Activated naive CD8-positive, alpha-beta T cell treated with anti-CD3 and anti-CD28 coated beads, Interleukin-2, amount 10 ng/mL, durations not matched to agents 7 days and 5 days (primary cell): ENCODE measurements around the gene PUS10. TPM values are rescaled to one million over a fixed set of nuclear protein-coding genes. Genes with fewer than 3 reads are reported as not detected.

Experiments
- ATAC-seq: fragments of 150-1000 bp; cut with Tn5 transposase; one replicate; pipeline ENCODE4 v1.10.0; 2021; ENCODE audit warnings: low read depth, moderate library complexity
- POLR2A ChIA-PET: fragments of 350-600 bp; sonication (Branson Sonifier 250); formaldehyde crosslinking; loops from one replicate; lab custom pipeline; 2021; ENCODE audit warnings: antibody characterized with exemption; lab: Charles Lee
- DNase-seq: peaks from one replicate; pipeline ENCODE4 v3.0.0; 2021
- H3K27ac Mint-ChIP-seq: one replicate; pipeline ENCODE4 v1.8.0; 2022; ENCODE audit warnings: mild to moderate bottlenecking, mixed read lengths
- H3K27me3 Mint-ChIP-seq: one replicate; pipeline ENCODE4 v1.8.0; 2022; ENCODE audit warnings: mild to moderate bottlenecking, moderate library complexity, mixed read lengths
- H3K36me3 Mint-ChIP-seq: one replicate; pipeline ENCODE4 v1.8.0; 2021; ENCODE audit warnings: mild to moderate bottlenecking, mixed read lengths
- H3K4me1 Mint-ChIP-seq: one replicate; pipeline ENCODE4 v1.8.0; 2021; ENCODE audit warnings: mixed read lengths
- H3K4me3 Mint-ChIP-seq: one replicate; pipeline ENCODE4 v1.8.0; 2022; ENCODE audit warnings: mild to moderate bottlenecking, moderate library complexity, mixed read lengths
- H3K9me3 Mint-ChIP-seq: one replicate; pipeline ENCODE4 v1.8.0; 2021; ENCODE audit warnings: mixed read lengths
- total RNA-seq, 2 experiments: library from RNA; stranded (reverse); gene quantifications; one replicate each; pipeline ENCODE4 v1.2.3, GENCODE V29; 2021

The PUS10 gene
- total RNA-seq, 2 experiments from 2014 or later = 8.0 to 10.6 TPM

DNA sequence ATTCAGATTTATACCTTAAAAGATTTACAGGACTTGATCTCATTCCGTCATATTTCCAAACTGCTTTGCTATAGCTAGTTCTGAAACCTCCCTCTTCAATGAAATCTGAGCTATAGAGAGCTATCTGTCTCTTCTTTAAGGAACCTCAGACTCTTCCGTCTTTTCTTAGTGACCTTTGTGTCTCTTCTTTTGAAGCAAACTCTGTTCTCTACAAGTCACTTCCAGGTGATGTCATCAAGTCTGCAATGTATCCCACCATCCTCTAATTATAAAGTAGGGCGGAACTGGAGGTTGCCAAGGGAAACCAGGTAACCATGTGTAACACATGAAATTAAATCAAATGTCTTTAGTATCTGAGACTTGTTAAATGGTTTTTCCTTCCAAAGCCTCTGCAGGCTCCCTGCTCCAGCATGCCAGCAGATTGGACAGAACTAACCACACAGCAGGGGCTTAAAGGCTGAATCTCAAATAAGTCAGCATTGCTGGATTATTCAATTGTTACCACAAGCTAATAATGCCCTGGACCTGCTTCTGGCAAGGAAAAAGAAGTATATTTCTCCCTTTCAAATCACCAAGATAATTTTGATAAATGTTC, 41.7 kb downstream of the PUS10 start:
- H3K27me3 Mint-ChIP-seq = no peaks in the 10 kb centered on the region
- peaks cover 22% of the 10 kb centered on the region for H3K4me1 Mint-ChIP-seq
- no peak for ATAC-seq
- no peaks in the 10 kb centered on the region for H3K9me3 Mint-ChIP-seq
- POLR2A ChIA-PET = interaction anchor here (0.7 kb wide), 1 partner anchor 94 kb away, joined by 3 read pairs; no protein-coding TSS in a partner anchor
- no peak overlapping the region for H3K27ac Mint-ChIP-seq
- peaks cover 9% of the 10 kb centered on the region for H3K36me3 Mint-ChIP-seq
- DNase-seq = no peak
- H3K4me3 Mint-ChIP-seq = no peak overlapping the region

DNA sequence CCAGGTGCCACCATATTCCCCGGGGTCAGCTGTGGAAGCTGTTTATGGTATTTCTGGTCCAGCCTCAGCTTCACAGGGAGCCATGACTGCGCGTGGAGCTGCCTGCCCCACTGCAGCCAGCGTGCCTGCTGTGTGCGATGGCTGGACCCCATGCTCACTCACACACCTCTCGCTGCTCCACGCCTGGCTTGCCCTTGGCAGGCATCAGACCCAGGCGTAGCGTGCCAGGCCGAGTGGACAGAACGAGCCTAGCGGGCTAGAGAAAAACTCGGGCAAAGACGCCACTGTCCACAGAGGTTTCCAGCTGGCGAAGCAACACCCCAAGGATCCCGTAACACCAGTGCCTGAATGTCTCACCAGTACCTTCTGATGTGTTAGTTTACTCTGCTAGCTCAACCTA, 43.4 kb downstream of the PUS10 start:
- H3K4me1 Mint-ChIP-seq = peaks cover 18% of the 10 kb centered on the region
- no peak for ATAC-seq
- H3K27me3 Mint-ChIP-seq = no peaks in the 10 kb centered on the region
- no peak for DNase-seq
- POLR2A ChIA-PET = interaction anchor here (1.0 kb wide), 2 partner anchors 9 to 19 kb away, joined by 3 read pairs; no protein-coding TSS in a partner anchor
- no peak overlapping the region for H3K27ac Mint-ChIP-seq
- H3K4me3 Mint-ChIP-seq = no peak overlapping the region
- H3K36me3 Mint-ChIP-seq = peaks cover 7% of the 10 kb centered on the region
- no peaks in the 10 kb centered on the region for H3K9me3 Mint-ChIP-seq

DNA sequence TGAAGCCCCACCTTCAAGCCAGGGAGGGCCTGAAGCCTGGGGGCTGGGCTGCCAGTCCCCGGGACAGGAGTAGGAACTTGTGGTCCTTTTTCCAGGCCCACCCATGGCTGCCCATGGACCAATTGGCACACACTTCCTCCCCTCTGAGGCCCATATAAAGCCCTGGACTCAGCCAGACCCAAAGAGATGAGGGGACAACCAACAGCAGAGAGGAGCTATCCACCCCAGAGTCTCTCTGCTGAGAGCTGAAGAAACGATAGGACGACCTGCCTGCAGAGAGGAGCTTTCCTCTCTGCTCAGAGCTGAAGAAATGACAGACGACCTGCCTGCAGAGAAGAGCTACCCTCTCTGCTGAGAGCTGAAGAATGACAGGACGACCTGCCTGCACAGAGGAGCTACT, 44.4 kb downstream of the PUS10 start:
- no peak overlapping the region for H3K4me3 Mint-ChIP-seq
- DNase-seq = no peak
- peaks cover 3% of the 10 kb centered on the region for H3K36me3 Mint-ChIP-seq
- H3K9me3 Mint-ChIP-seq = no peaks in the 10 kb centered on the region
- peaks cover 16% of the 10 kb centered on the region for H3K4me1 Mint-ChIP-seq
- POLR2A ChIA-PET = no interaction called here
- ATAC-seq = no peak
- no peaks in the 10 kb centered on the region for H3K27me3 Mint-ChIP-seq
- H3K27ac Mint-ChIP-seq = no peak overlapping the region

DNA sequence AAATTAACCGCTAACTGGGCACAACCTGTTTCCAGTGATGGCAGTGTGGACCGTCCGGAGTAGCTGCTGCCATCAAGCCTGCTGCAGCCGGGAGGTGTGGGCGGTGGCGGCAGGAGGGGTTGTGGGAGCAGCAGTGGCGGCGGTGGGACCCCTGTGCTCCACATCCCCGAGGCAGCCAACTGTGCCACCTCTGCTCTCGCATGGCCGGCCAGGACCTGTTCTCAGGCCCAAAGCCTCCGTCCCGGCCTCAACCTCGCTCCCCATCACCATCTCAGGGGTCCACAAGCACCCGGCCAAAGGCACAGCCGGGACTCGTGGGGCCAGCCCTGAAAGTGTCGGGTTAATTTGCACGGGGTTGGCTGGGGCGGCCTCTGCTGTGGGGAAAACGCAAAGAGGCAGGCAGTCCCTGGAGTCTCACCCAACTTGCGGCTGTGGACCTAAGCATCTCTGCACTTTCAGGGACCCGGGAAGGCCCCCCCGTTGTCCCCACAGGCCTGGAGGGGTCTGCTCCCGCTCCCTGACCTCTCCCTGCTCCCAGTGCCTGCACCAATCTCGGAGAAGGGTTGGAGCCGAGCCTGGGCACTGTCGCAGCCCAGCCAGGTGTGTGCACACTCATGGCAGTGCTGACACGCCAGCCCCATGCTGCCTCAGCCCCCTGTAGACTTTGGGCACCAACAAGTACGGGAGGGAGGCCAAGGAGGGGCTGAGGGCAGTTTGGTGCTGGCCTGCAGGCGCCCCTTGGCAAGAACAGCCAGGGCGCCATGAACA, 45.0 kb downstream of the PUS10 start:
- H3K27ac Mint-ChIP-seq = no peak overlapping the region
- no peaks in the 10 kb centered on the region for H3K27me3 Mint-ChIP-seq
- peaks cover 4% of the 10 kb centered on the region for H3K36me3 Mint-ChIP-seq
- no peaks in the 10 kb centered on the region for H3K9me3 Mint-ChIP-seq
- no peak for ATAC-seq
- POLR2A ChIA-PET = no interaction called here
- peaks cover 16% of the 10 kb centered on the region for H3K4me1 Mint-ChIP-seq
- no peak for DNase-seq
- no peak overlapping the region for H3K4me3 Mint-ChIP-seq

DNA sequence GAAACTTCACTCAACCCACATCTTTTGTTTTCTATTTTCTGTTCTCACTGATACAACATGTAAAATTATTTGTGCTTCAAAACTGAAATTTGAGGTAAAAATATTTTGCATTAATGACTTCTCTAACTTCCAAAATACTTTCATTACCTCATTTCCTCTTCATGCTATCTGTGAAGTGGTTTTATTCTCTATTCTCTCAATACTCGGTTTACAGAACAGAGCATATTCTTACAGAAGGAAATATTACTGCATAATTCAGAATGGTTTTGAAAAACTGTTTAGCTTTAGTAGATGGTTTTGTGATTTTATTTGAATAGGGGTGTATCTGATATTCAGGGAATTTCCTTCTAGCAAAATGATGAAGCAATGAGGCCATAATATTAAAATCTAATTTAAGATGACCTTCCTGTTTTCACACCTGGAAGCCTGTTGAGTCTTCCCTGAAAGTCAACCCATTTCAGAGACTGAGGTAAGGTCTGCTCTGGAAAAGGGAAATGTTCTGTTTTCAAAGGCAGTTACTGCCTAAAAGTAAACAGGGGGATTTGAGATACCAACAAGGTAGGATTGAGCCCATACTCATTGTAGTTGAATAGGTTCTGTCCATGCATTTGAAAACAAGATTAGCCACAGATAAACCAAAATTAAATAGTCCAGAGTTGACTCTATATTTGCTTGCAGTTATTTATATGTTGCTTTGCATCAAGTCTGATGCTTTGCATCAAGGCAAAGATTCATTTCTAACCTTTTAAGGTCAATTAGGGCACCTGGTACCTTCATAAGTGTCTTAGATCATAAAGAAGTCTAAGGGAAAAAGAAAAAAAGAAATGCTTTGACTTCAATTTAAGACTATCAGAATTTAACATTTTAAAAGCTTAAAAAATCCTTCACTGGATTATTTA, 51.3 kb downstream of the PUS10 start:
- Mint-ChIP-seq H3K36me3 (peaks cover 26% of the 10 kb centered on the region), H3K27ac (peak overlapping the region; percentile 75), H3K4me1 (peaks cover 33% of the 10 kb centered on the region), H3K4me3 (peak overlapping the region; percentile 71), H3K27me3 (no peaks in the 10 kb centered on the region), H3K9me3 (peaks cover 3% of the 10 kb centered on the region)
- no peak for DNase-seq
- POLR2A ChIA-PET = interaction anchor here (2.3 kb wide), 1 partner anchor 85 kb away, joined by 13 read pairs; the partner anchor contains the start of gene REL
- ATAC-seq = peak; percentile 27

DNA sequence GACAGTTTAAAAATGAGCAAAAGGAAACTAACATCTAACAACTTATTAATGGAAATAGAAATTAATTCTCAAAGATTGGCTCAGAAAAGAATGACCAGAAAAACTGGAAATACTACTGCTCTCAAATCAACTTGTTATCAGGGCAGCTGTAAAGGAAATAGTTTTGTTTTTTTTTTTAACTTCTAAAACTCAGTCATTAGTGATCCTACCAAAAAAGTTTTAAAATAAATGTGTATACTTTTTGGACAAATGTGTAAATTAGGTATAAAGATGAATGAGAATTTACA, 52.6 kb downstream of the PUS10 start:
- Mint-ChIP-seq H3K4me3 (peak overlapping the region; percentile 58), H3K27me3 (no peaks in the 10 kb centered on the region), H3K4me1 (peaks cover 30% of the 10 kb centered on the region), H3K9me3 (peaks cover 3% of the 10 kb centered on the region), H3K27ac (peak overlapping the region; percentile 93), H3K36me3 (peaks cover 28% of the 10 kb centered on the region)
- DNase-seq (no peak), ATAC-seq (peak; percentile 24)
- POLR2A ChIA-PET = interaction anchor here (1.0 to 2.3 kb wide), 2 partner anchors 9 to 83 kb away, joined by 3 to 13 read pairs; partner anchors contain the start of gene REL

DNA sequence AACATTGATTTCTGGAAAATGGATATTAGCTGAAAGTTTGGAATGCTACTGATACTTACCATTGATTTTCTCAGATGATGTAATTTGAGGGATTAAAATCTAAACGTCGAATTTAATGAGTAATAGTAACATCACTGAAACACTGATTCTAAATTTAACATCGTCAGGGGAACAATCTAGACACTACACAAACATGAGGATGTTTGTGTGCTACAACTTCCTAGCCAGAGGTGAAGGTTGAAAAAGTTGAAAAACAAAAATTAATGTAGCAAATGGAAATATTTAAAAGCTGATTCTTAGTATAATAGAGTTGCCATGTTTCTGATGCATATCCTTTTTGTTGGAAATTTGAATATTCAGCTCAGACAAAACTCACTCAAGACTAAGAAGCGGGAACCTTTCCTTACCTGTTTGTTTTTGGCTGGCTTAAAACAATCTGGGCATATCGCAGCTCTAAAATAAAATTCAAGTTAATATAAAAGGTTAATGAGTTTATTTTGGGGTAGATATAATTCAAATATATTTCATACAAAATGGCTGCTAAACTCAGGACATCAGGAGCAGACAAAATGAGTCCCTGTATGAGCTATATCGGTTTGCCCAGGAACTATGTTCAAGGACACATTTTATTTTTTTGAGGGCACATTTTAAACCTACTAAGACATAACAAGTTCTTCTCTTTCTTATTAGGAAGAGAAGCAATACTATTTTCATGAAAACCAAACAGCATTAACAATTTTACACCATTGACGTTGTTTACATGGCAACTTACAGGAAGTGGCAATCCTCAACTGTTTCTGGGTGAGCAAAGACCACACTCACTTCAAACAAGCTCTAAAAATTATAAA, 53.2 kb downstream of the PUS10 start:
- Mint-ChIP-seq H3K27ac (peak overlapping the region; percentile 93), H3K4me3 (peak overlapping the region; percentile 58), H3K4me1 (peaks cover 30% of the 10 kb centered on the region)

DNA sequence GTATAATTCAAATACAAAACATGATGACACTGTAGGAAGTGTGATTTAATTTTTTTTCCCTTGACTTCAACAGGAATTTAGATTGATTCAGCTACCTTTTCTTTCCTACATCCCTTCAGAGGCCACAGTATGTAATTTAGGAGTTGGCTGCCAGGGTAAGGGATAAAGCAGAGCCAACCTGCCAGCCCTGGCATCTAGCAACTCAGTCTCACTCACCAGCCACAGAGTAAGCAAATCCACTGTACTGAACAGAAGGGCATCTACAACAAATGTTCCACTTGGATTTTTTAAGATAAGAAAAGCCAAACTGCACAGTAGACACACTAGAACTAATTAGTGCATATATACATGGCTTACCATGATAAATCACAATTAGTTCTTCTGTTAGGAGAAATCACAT, 54.9 kb downstream of the PUS10 start:
- H3K4me1 Mint-ChIP-seq = peaks cover 32% of the 10 kb centered on the region
- H3K36me3 Mint-ChIP-seq = peaks cover 37% of the 10 kb centered on the region
- ATAC-seq = no peak
- POLR2A ChIA-PET = interaction anchor here (0.7 kb wide), 1 partner anchor 22 kb away, joined by 3 read pairs; no protein-coding TSS in a partner anchor
- H3K27ac Mint-ChIP-seq = no peak overlapping the region
- no peak for DNase-seq
- no peaks in the 10 kb centered on the region for H3K27me3 Mint-ChIP-seq
- peaks cover 3% of the 10 kb centered on the region for H3K9me3 Mint-ChIP-seq
- H3K4me3 Mint-ChIP-seq = no peak overlapping the region

More for the DNA sequence above, 53.2 kb downstream of the PUS10 start:
- no peak for DNase-seq
- Mint-ChIP-seq H3K9me3 (peaks cover 3% of the 10 kb centered on the region), H3K27me3 (no peaks in the 10 kb centered on the region), H3K36me3 (peaks cover 30% of the 10 kb centered on the region)
- POLR2A ChIA-PET = interaction anchor here (1.0 to 2.3 kb wide), 3 partner anchors 9 to 83 kb away, joined by 3 to 13 read pairs (median 4); partner anchors contain the start of gene REL
- peak; percentile 79 for ATAC-seq

DNA sequence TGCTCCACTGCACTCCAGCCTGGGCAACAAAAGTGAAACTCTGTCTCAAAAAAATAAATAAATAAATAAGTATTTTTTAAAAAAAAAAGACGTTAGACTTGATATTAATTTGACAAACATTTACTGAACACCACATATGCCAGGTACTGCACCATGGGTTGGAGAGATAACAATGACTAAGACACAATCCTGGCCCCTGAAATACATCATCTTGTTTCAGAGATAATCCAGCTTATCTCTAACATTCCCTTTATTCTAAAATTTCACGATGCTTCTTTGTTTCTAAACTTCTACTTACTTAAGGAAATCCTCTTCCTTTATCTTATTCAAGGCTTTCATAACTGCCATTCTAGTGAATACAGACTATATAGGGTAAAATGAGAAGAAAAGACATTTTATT, 55.5 kb downstream of the PUS10 start:
- no peak for DNase-seq
- ATAC-seq = no peak
- Mint-ChIP-seq H3K4me1 (peaks cover 32% of the 10 kb centered on the region), H3K27me3 (no peaks in the 10 kb centered on the region), H3K9me3 (peaks cover 3% of the 10 kb centered on the region), H3K27ac (no peak overlapping the region), H3K4me3 (no peak overlapping the region), H3K36me3 (peaks cover 38% of the 10 kb centered on the region)
- POLR2A ChIA-PET = no interaction called here

DNA sequence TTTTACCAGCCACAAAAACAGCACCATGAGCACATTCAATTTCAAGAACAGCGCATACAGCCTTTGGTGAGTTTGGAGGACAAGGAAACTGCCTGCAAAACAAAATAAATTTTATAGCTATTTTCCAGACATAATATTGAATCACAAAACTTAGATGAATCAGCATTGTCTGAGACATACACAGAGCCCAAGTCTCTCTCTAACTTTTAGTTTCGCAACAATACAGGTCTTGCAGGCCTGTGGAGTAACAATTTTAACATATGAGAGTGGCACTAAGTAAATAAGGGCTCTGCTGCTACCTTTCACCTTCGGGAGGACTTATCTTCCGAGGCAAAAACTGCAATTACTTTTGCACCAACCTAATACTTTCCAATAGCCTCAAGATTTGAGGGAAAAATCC, 56.6 kb downstream of the PUS10 start:
- ATAC-seq (no peak), DNase-seq (no peak)
- Mint-ChIP-seq H3K4me1 (peaks cover 24% of the 10 kb centered on the region), H3K9me3 (peaks cover 3% of the 10 kb centered on the region), H3K27ac (no peak overlapping the region), H3K27me3 (no peaks in the 10 kb centered on the region), H3K4me3 (no peak overlapping the region), H3K36me3 (peaks cover 37% of the 10 kb centered on the region)
- POLR2A ChIA-PET = interaction anchor here (0.5 kb wide), 1 partner anchor 12 kb away, joined by 3 read pairs; no protein-coding TSS in a partner anchor

DNA sequence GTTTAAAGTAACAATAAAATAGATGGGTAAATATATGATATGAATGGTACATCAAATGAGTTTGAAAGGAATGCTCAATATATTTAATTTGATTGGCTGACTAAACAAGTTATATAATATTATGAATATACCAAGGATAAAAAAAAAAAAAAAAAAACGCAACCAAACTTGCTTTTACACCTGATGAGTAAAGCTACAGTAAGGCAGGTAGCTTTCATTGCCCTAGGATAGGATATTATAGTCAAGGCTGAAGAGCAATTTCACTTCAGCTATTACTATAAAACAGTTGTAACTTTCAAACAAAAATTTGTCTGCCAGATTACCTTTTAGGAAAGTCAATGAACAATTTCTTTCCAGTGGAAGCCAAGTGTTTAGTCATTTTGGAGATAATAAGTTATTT, 57.3 kb downstream of the PUS10 start:
- ATAC-seq (no peak), DNase-seq (no peak)
- Mint-ChIP-seq H3K36me3 (peaks cover 42% of the 10 kb centered on the region), H3K4me1 (peaks cover 19% of the 10 kb centered on the region), H3K27me3 (no peaks in the 10 kb centered on the region), H3K9me3 (peaks cover 3% of the 10 kb centered on the region), H3K4me3 (no peak overlapping the region), H3K27ac (no peak overlapping the region)
- POLR2A ChIA-PET = interaction anchor here (0.5 to 0.6 kb wide), 2 partner anchors 12 to 134 kb away, joined by 3 read pairs; no protein-coding TSS in a partner anchor

DNA sequence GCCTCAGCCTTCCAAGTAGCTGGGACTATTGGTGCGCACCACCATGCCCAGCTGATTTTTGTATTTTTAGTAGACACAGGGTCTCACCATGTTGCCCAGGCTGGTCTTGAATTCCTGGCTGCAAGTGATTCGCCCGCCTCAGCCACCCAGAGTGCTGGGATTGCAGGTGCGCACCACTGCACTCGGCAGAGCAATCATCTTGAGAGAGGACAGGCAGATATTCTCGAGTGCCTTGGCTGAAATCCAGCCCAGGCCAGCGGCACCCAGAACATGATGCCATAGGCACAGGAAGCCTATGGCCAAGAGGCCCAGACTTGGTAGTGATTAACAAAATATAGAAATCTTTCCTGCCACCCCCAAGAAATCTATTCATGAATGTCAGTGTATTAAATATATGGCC, 58.6 kb downstream of the PUS10 start:
- no peaks in the 10 kb centered on the region for H3K27me3 Mint-ChIP-seq
- ATAC-seq (no peak), DNase-seq (no peak)
- peaks cover 10% of the 10 kb centered on the region for H3K4me1 Mint-ChIP-seq
- no peak overlapping the region for H3K27ac Mint-ChIP-seq
- H3K9me3 Mint-ChIP-seq = peaks cover 3% of the 10 kb centered on the region
- H3K4me3 Mint-ChIP-seq = no peak overlapping the region
- POLR2A ChIA-PET = no interaction called here
- H3K36me3 Mint-ChIP-seq = peaks cover 43% of the 10 kb centered on the region
